SH-SY5Y (cell line): ENCODE results near the gene RCAN2.

Experiments
- GATA2 ChIP-seq: IDR thresholded peaks from 2 replicates; pipeline ENCODE4 v1.6.1; 2011; ENCODE audit warnings: mild to moderate bottlenecking, low read depth, low read length
- GATA3 ChIP-seq: IDR thresholded peaks from 2 replicates; pipeline ENCODE4 v1.6.1; 2011; ENCODE audit warnings: low read depth, mild to moderate bottlenecking, low read length, moderate library complexity

GRCh38 chr6:46410334-46410953, 80.8 kb downstream of the RCAN2 start:
- TF ChIP-seq GATA3 = no peak
- TF ChIP-seq GATA2 = no peak
